ENCODE measurements around the gene EXOC4. TPM values are rescaled to one million over a fixed set of nuclear protein-coding genes. Genes with fewer than 3 reads are reported as not detected.

EXOC4 gene
- total RNA-seq, 1 experiment from 2014 or later, result 75.8 TPM

DNA sequence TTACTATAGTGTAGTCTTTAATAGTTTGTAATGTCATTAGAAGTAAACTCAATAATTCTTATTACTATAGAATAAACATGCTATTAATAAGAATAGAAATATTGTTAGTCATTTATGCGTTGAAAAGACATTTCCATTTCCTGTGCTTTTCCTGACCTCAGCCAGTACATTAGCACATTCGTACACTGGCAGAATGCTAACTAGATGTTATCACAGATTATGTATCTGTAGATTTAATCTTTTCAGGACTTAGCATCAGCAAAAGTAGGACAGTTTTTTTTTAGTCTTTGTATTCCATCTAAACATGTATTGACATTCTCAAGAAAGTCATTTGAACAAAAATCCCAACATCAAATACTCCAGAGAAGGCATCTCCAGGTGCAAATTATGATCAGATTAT lies 158.5 kb downstream of the EXOC4 start:
- Histone ChIP-seq H2AFZ (ENCODE audit: low read length) (no peak overlapping the region), H3K27me3 (ENCODE audit: insufficient read depth, low read length) (no peaks in the 10 kb centered on the region), H2BK20ac (ENCODE audit: low read depth, low read length, poor library complexity, severe bottlenecking) (no peak overlapping the region), H4K91ac (ENCODE audit: insufficient read length, low read depth, low read length) (no peak overlapping the region), H2BK15ac (ENCODE audit: low read depth, low read length) (no peak overlapping the region), H3K79me1 (ENCODE audit: insufficient read depth, low read depth, low read length, poor library complexity, severe bottlenecking) (no peaks in the 10 kb centered on the region), H3K27ac (ENCODE audit: insufficient read length, low read depth, low read length) (no peak overlapping the region), H3K56ac (ENCODE audit: insufficient read length, low read depth, low read length) (no peak overlapping the region), H2BK12ac (ENCODE audit: insufficient read length, low read depth, low read length) (no peak overlapping the region), H3K4me2 (ENCODE audit: insufficient read depth, insufficient read length, low read length) (no peak overlapping the region), H3K79me2 (ENCODE audit: insufficient read depth, low read length) (no peaks in the 10 kb centered on the region), H4K20me1 (ENCODE audit: control insufficient read depth, insufficient read depth, insufficient read length) (no peaks in the 10 kb centered on the region), H3K4ac (ENCODE audit: low read depth, low read length) (no peak overlapping the region), H3K4me1 (ENCODE audit: insufficient read depth, low read length) (no peaks in the 10 kb centered on the region), H3K18ac (ENCODE audit: insufficient read length, low read depth, low read length) (no peak overlapping the region), H2AK5ac (ENCODE audit: insufficient read length, low read length) (no peak overlapping the region), H3K14ac (ENCODE audit: insufficient read depth, low read length) (no peak overlapping the region), H3K23ac (ENCODE audit: insufficient read length, low read depth, low read length) (no peak overlapping the region), H3K23me2 (ENCODE audit: insufficient read length, low read depth, low read length, poor library complexity, severe bottlenecking) (no peaks in the 10 kb centered on the region), H3K9me3 (ENCODE audit: control insufficient read depth, low read depth, low read length) (no peaks in the 10 kb centered on the region), H4K5ac (ENCODE audit: insufficient read length, low read depth, low read length) (no peak overlapping the region), H3K9ac (ENCODE audit: extremely low read depth, insufficient read length, low read length) (no peak overlapping the region), H2BK5ac (ENCODE audit: insufficient read length, low read length) (no peak overlapping the region), H4K8ac (replicated peaks; ENCODE audit: insufficient read length, low read depth, low read length) (no peak overlapping the region), H3T11ph (ENCODE audit: low read length) (no peak overlapping the region), H2BK120ac (ENCODE audit: low read depth, low read length, poor library complexity, severe bottlenecking) (no peak overlapping the region)
- Mint-ChIP-seq H3K27ac (no peak overlapping the region), H3K36me3 (ENCODE audit: insufficient read depth in 1 of 3, low read depth in 3 of 3) (peaks cover 0 to 2% (median 2%) of the 10 kb centered on the region in 3 experiments; a peak in 2 of 7 replicates), H3K4me1 (peaks cover 0 to under 1% of the 10 kb centered on the region in 2 experiments; a peak in 1 of 4 replicates), H3K27me3 (ENCODE audit: low read depth) (no peaks in the 10 kb centered on the region), H3K9me3 (no peaks in the 10 kb centered on the region), H3K4me3 (no peak overlapping the region)
- WGBS (ENCODE audit: extremely low coverage, insufficient read length, low lambda C conversion rate), result no CpG with 5 or more reads among the region's 2 CpGs
- DNase-seq, result no peak
- TF ChIP-seq, protein P1, sequence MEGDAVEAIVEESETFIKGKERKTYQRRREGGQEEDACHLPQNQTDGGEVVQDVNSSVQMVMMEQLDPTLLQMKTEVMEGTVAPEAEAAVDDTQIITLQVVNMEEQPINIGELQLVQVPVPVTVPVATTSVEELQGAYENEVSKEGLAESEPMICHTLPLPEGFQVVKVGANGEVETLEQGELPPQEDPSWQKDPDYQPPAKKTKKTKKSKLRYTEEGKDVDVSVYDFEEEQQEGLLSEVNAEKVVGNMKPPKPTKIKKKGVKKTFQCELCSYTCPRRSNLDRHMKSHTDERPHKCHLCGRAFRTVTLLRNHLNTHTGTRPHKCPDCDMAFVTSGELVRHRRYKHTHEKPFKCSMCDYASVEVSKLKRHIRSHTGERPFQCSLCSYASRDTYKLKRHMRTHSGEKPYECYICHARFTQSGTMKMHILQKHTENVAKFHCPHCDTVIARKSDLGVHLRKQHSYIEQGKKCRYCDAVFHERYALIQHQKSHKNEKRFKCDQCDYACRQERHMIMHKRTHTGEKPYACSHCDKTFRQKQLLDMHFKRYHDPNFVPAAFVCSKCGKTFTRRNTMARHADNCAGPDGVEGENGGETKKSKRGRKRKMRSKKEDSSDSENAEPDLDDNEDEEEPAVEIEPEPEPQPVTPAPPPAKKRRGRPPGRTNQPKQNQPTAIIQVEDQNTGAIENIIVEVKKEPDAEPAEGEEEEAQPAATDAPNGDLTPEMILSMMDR (conservative IDR thresholded peaks at IDR 0.05), result no peak
